Measurements from ENCODE around the gene ZNF554. TPM values are rescaled to one million over a fixed set of nuclear protein-coding genes. Genes with fewer than 3 reads are reported as not detected.

The ZNF554 gene
- total RNA-seq, 1 experiment from 2014 or later: 5.9 TPM

DNA sequence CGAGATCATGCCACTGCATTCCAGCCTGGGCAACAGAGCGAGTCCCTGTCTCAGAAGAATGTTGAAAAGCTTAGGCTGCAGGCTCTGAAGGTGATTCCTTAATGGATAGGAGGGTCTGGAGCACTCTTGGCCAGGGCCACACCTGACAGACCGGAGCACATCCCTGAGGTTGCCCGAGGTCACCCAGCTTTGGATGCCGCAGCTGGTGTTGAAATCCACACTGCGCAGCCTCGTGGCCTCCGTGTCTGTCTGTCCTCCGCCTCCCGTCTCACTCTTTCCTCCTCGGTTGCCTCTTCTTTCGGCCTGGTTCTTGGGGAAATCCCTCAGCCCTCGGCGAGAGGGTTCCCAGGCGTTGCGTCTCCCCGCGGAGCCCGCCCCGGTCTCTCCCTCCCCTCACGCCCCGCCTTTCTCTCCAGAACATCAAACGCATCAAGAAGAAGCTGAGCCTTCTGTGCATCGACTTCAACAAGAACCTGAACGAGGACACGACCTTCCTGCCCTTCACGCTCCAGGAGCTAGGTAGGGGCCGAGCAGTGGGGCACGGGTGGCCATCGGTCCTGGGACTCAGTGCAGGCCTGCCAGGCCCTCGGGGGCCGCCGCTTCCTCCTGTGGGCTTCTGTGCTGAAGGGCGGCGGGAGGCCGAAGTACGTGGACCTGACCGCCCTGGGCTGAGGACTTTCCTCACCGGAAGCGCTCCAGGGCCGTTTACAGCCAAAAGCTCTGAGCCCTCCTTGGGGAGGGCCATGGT is 20.2 kb upstream of the ZNF554 start:
- no peak overlapping the region for H3K4ac ChIP-seq (ENCODE audit: low read depth, low read length)
- H3K27me3 Mint-ChIP-seq (ENCODE audit: low read depth): no peaks in the 10 kb centered on the region

More for the DNA sequence above, 20.2 kb upstream of the ZNF554 start:
- no peak overlapping the region for H2BK120ac ChIP-seq (ENCODE audit: low read depth, low read length, poor library complexity, severe bottlenecking)
- no peak overlapping the region for H3K4me3 Mint-ChIP-seq
- H3K4me1 ChIP-seq (ENCODE audit: insufficient read depth, low read length): no peaks in the 10 kb centered on the region
- no peak overlapping the region for H3K56ac ChIP-seq (ENCODE audit: insufficient read length, low read depth, low read length)
- H2AK5ac ChIP-seq (ENCODE audit: insufficient read length, low read length): no peak overlapping the region
- no peak overlapping the region for H2AFZ ChIP-seq (ENCODE audit: low read length)
- H3K4me2 ChIP-seq (ENCODE audit: insufficient read depth, insufficient read length, low read length): no peak overlapping the region
- H2BK20ac ChIP-seq (ENCODE audit: low read depth, low read length, poor library complexity, severe bottlenecking): no peak overlapping the region
- no peaks in the 10 kb centered on the region for H3K23me2 ChIP-seq (ENCODE audit: insufficient read length, low read depth, low read length, poor library complexity, severe bottlenecking)
- peaks cover 37 to 85% (median 82%) of the 10 kb centered on the region in 3 experiments for H3K36me3 Mint-ChIP-seq (ENCODE audit: insufficient read depth in 1 of 3, low read depth in 3 of 3)
- no peaks in the 10 kb centered on the region for H4K20me1 ChIP-seq (ENCODE audit: control insufficient read depth, insufficient read depth, insufficient read length)
- H3K27ac Mint-ChIP-seq: no peak overlapping the region
- no peaks in the 10 kb centered on the region for H3K27me3 ChIP-seq (ENCODE audit: insufficient read depth, low read length)
- no peak overlapping the region for H2BK12ac ChIP-seq (ENCODE audit: insufficient read length, low read depth, low read length)
- no CpG with 5 or more reads among the region's 41 CpGs for WGBS (ENCODE audit: extremely low coverage, insufficient read length, low lambda C conversion rate)
- no peak overlapping the region for H2BK5ac ChIP-seq (ENCODE audit: insufficient read length, low read length)
- TF ChIP-seq, protein P1, sequence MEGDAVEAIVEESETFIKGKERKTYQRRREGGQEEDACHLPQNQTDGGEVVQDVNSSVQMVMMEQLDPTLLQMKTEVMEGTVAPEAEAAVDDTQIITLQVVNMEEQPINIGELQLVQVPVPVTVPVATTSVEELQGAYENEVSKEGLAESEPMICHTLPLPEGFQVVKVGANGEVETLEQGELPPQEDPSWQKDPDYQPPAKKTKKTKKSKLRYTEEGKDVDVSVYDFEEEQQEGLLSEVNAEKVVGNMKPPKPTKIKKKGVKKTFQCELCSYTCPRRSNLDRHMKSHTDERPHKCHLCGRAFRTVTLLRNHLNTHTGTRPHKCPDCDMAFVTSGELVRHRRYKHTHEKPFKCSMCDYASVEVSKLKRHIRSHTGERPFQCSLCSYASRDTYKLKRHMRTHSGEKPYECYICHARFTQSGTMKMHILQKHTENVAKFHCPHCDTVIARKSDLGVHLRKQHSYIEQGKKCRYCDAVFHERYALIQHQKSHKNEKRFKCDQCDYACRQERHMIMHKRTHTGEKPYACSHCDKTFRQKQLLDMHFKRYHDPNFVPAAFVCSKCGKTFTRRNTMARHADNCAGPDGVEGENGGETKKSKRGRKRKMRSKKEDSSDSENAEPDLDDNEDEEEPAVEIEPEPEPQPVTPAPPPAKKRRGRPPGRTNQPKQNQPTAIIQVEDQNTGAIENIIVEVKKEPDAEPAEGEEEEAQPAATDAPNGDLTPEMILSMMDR (conservative IDR thresholded peaks at IDR 0.05): no peak
- H3K4me1 Mint-ChIP-seq: peaks cover 0 to 2% of the 10 kb centered on the region in 2 experiments; a peak in 1 of 4 replicates
- no peak overlapping the region for H4K91ac ChIP-seq (ENCODE audit: insufficient read length, low read depth, low read length)
- peaks cover 4% of the 10 kb centered on the region for H3K79me1 ChIP-seq (ENCODE audit: insufficient read depth, low read depth, low read length, poor library complexity, severe bottlenecking)
- DNase-seq: no peak
- no peak overlapping the region for H3K27ac ChIP-seq (ENCODE audit: insufficient read length, low read depth, low read length)
- no peaks in the 10 kb centered on the region for H3K9me3 ChIP-seq (ENCODE audit: control insufficient read depth, low read depth, low read length)
- H3K14ac ChIP-seq (ENCODE audit: insufficient read depth, low read length): no peak overlapping the region
- no peak overlapping the region for H2BK15ac ChIP-seq (ENCODE audit: low read depth, low read length)
- H3K9me3 Mint-ChIP-seq: no peaks in the 10 kb centered on the region
- H3K18ac ChIP-seq (ENCODE audit: insufficient read length, low read depth, low read length): no peak overlapping the region
- no peak overlapping the region for H3K23ac ChIP-seq (ENCODE audit: insufficient read length, low read depth, low read length)
- H4K8ac ChIP-seq (replicated peaks; ENCODE audit: insufficient read length, low read depth, low read length): no peak overlapping the region
- H3K79me2 ChIP-seq (ENCODE audit: insufficient read depth, low read length): no peaks in the 10 kb centered on the region
- no peak overlapping the region for H3T11ph ChIP-seq (ENCODE audit: low read length)
- no peak overlapping the region for H3K9ac ChIP-seq (ENCODE audit: extremely low read depth, insufficient read length, low read length)
- no peak overlapping the region for H4K5ac ChIP-seq (ENCODE audit: insufficient read length, low read depth, low read length)
